ENCODE results near the gene SLC16A3. TPM values are rescaled to one million over a fixed set of nuclear protein-coding genes. Genes with fewer than 3 reads are reported as not detected.
A peak's percentile ranks its signal among the peaks of the same experiment; 100 is the strongest.

SLC16A3 gene
- polyA plus RNA-seq, 3 donors: 26.3 to 103 (median 35.3) TPM

DNA sequence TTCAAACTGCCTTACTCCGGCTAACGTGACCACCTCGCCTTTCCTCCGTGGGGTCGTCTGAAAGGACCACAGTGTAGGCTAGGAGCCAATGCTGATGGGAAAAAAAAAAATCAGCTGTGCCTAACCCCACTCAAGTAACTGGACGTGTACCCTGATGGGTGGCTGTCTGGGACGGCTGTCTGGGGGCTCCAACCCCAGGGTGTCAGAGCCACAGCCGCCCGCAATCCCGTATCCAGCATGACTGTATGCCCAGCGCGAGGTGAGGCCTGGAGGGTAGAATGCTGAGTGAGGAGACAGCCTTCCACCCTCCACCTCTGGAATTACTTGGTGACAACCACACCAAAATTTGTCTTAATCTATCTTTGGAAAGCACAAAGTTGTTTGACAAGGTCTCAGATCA is 41.8 kb downstream of the SLC16A3 start:
- peaks cover 60 to 68% of the 10 kb centered on the region in 2 donors for H3K36me3 Mint-ChIP-seq
- DNase-seq: no peak
- Histone ChIP-seq H3K4me1 (ENCODE audit: control insufficient read depth in 1 of 2, insufficient read depth in 2 of 2, low read length in 2 of 2) (peaks cover 52 to 77% of the 10 kb centered on the region in 2 donors), H3K9ac (ENCODE audit: insufficient read depth, low read length, poor library complexity, severe bottlenecking) (no peak overlapping the region), H3K9me3 (replicated peaks in 1 of 2; ENCODE audit: control insufficient read depth in 1 of 2, insufficient read depth in 1 of 2, low read length in 2 of 2) (no peaks in the 10 kb centered on the region), H3K4me2 (replicated peaks; ENCODE audit: extremely low read depth, low read length, poor library complexity, severe bottlenecking) (no peak overlapping the region), H3K36me3 (replicated peaks in 1 of 2; ENCODE audit: control insufficient read depth in 1 of 2, insufficient read depth in 2 of 2, low read length in 2 of 2) (peaks cover 36 to 58% of the 10 kb centered on the region in 2 donors), H3K79me2 (ENCODE audit: insufficient read depth, low read length) (peaks cover 85% of the 10 kb centered on the region), H3K27me3 (ENCODE audit: control insufficient read depth in 2 of 2, insufficient read depth in 2 of 2, low read length in 2 of 2) (no peaks in the 10 kb centered on the region), H3K4me3 (replicated peaks in 1 of 3; ENCODE audit: low read depth in 2 of 3, low read length in 3 of 3) (no peak overlapping the region), H2AFZ (ENCODE audit: insufficient read depth, low read depth, low read length, poor library complexity, severe bottlenecking) (no peak overlapping the region), H3K27ac (ENCODE audit: low read depth in 1 of 2, low read length in 2 of 2) (peak overlapping the region in 1 of 2 donors; percentile 41), H4K20me1 (ENCODE audit: insufficient read depth, low read length) (peaks cover 70% of the 10 kb centered on the region)
- WGBS (ENCODE audit: insufficient coverage): 100% methylated on average over 1 of the region's 12 CpGs
- intact Hi-C loops (cut with micrococcal nuclease): no loop called here
- no peaks in the 10 kb centered on the region for H3K9me3 Mint-ChIP-seq
- H3K4me3 Mint-ChIP-seq: peak overlapping the region in 1 of 2 donors; percentile 34
- peaks cover 0 to 3% (median 0%) of the 10 kb centered on the region in 3 donors for H3K27me3 Mint-ChIP-seq (ENCODE audit: low read depth in 3 of 3)
- TF ChIP-seq, protein P1, sequence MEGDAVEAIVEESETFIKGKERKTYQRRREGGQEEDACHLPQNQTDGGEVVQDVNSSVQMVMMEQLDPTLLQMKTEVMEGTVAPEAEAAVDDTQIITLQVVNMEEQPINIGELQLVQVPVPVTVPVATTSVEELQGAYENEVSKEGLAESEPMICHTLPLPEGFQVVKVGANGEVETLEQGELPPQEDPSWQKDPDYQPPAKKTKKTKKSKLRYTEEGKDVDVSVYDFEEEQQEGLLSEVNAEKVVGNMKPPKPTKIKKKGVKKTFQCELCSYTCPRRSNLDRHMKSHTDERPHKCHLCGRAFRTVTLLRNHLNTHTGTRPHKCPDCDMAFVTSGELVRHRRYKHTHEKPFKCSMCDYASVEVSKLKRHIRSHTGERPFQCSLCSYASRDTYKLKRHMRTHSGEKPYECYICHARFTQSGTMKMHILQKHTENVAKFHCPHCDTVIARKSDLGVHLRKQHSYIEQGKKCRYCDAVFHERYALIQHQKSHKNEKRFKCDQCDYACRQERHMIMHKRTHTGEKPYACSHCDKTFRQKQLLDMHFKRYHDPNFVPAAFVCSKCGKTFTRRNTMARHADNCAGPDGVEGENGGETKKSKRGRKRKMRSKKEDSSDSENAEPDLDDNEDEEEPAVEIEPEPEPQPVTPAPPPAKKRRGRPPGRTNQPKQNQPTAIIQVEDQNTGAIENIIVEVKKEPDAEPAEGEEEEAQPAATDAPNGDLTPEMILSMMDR (IDR thresholded peaks at IDR 0.05): no peak
- peaks cover 74% of the 10 kb centered on the region for H3K4me1 Mint-ChIP-seq
- peak overlapping the region in 6 of 7 donors; percentile 46 to 93 (median 77) for H3K27ac Mint-ChIP-seq

DNA sequence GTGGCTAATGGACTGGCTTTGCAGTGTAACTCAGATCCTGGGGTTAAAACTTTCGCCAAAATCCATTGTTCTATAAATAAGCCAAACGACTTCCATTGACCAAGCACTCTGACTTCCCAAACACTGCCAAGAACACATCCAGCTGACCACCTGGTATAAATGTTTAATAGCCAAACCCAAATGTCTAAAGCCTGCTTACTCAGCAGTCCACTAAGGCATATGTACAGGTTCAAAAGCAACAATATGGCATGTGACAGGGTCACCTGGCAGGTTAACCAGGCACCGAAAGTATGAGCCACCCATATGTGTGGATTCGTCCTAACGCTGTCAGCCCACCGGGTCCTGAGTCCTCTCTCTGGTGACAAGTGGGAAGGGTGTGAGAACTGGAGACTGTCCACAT is 42.6 kb downstream of the SLC16A3 start:
- no peak for DNase-seq
- 94% methylated on average over 3 of the region's 6 CpGs for WGBS (ENCODE audit: insufficient coverage)
- peaks cover 77% of the 10 kb centered on the region for H3K79me2 ChIP-seq (ENCODE audit: insufficient read depth, low read length)
- peak overlapping the region in 1 of 2 donors; percentile 35 for H3K27ac ChIP-seq (ENCODE audit: low read depth in 1 of 2, low read length in 2 of 2)
- Mint-ChIP-seq H3K4me1 (peaks cover 74% of the 10 kb centered on the region), H3K4me3 (peak overlapping the region in 1 of 2 donors; percentile 98), H3K36me3 (peaks cover 56 to 64% of the 10 kb centered on the region in 2 donors), H3K27me3 (ENCODE audit: low read depth in 3 of 3) (peaks cover 0 to 3% (median 0%) of the 10 kb centered on the region in 3 donors), H3K9me3 (no peaks in the 10 kb centered on the region), H3K27ac (peak overlapping the region in 2 of 7 donors; percentile 93)
- no peak overlapping the region for H2AFZ ChIP-seq (ENCODE audit: insufficient read depth, low read depth, low read length, poor library complexity, severe bottlenecking)
- H3K4me3 ChIP-seq (replicated peaks in 1 of 3; ENCODE audit: low read depth in 2 of 3, low read length in 3 of 3): peak overlapping the region in 1 of 3 experiments; percentile 81
- no peak overlapping the region for H3K9ac ChIP-seq (ENCODE audit: insufficient read depth, low read length, poor library complexity, severe bottlenecking)
- H3K4me1 ChIP-seq (ENCODE audit: control insufficient read depth in 1 of 2, insufficient read depth in 2 of 2, low read length in 2 of 2): peaks cover 52 to 77% of the 10 kb centered on the region in 2 donors
- peaks cover 28 to 50% of the 10 kb centered on the region in 2 donors for H3K36me3 ChIP-seq (replicated peaks in 1 of 2; ENCODE audit: control insufficient read depth in 1 of 2, insufficient read depth in 2 of 2, low read length in 2 of 2)
- H3K4me2 ChIP-seq (replicated peaks; ENCODE audit: extremely low read depth, low read length, poor library complexity, severe bottlenecking): peak overlapping the region; percentile 79
- no peaks in the 10 kb centered on the region for H3K27me3 ChIP-seq (ENCODE audit: control insufficient read depth in 2 of 2, insufficient read depth in 2 of 2, low read length in 2 of 2)
- TF ChIP-seq, protein P1 (IDR thresholded peaks at IDR 0.05): no peak
- intact Hi-C loops (cut with micrococcal nuclease): no loop called here
- peaks cover 63% of the 10 kb centered on the region for H4K20me1 ChIP-seq (ENCODE audit: insufficient read depth, low read length)
- no peaks in the 10 kb centered on the region for H3K9me3 ChIP-seq (replicated peaks in 1 of 2; ENCODE audit: control insufficient read depth in 1 of 2, insufficient read depth in 1 of 2, low read length in 2 of 2)
